Chondrocyte (in vitro differentiated cells): ENCODE results near the gene BARX2. TPM values are rescaled to one million over a fixed set of nuclear protein-coding genes. Genes with fewer than 3 reads are reported as not detected.

Experiments used
- DNase-seq: peaks from one replicate; pipeline ENCODE4 v3.0.0; 2021; ENCODE audit warnings: mixed read lengths, low spot score
- H3K27ac Mint-ChIP-seq: one replicate; pipeline ENCODE4 v1.8.0; 2021; ENCODE audit warnings: mild to moderate bottlenecking, moderate library complexity, mixed read lengths; ENCODE audit not compliant: unreplicated experiment
- H3K27me3 Mint-ChIP-seq: 2 replicates; pipeline ENCODE4 v1.8.0; 2021; ENCODE audit warnings: low read depth, mixed read lengths
- H3K36me3 Mint-ChIP-seq: 2 replicates; pipeline ENCODE4 v1.8.0; 2021; ENCODE audit warnings: low read depth, mixed read lengths
- H3K4me1 Mint-ChIP-seq: 2 replicates; pipeline ENCODE4 v1.8.0; 2021; ENCODE audit warnings: low read depth, mild to moderate bottlenecking, mixed read lengths
- H3K4me3 Mint-ChIP-seq: one replicate; pipeline ENCODE4 v1.8.0; 2021; ENCODE audit warnings: mild to moderate bottlenecking, moderate library complexity, mixed read lengths; ENCODE audit not compliant: unreplicated experiment
- H3K9me3 Mint-ChIP-seq: 2 replicates; pipeline ENCODE4 v1.8.0; 2021; ENCODE audit warnings: low read depth, mixed read lengths
- CTCF ChIP-seq: fragments of 200-600 bp; sonication (generic); IDR thresholded peaks from 2 replicates; pipeline ENCODE4 v1.5.0; 2021; ENCODE audit warnings: antibody characterized with exemption, mild to moderate bottlenecking, moderate library complexity
- total RNA-seq: library from RNA; stranded (reverse); gene quantifications from 3 replicates; pipeline ENCODE4 v1.2.1, GENCODE V29; 2021

The BARX2 gene
- total RNA-seq, 1 donor from 2014 or later = not detected

- Mint-ChIP-seq H3K4me1 (no peaks in the 10 kb centered on the region), H3K36me3 (no peaks in the 10 kb centered on the region), H3K27me3 (peaks cover 6% of the 10 kb centered on the region), H3K9me3 (peaks cover 2% of the 10 kb centered on the region), H3K4me3 (no peak overlapping the region), H3K27ac (no peak overlapping the region)
- no peak for TF ChIP-seq CTCF
- DNase-seq = no peak
These were observed 43.7 kb downstream of the BARX2 start for GRCh38 chr11:129419386-129419785.

GRCh38 chr11:129423426-129423825 lies 47.8 kb downstream of the BARX2 start:
- no peaks in the 10 kb centered on the region for H3K4me1 Mint-ChIP-seq
- no peaks in the 10 kb centered on the region for H3K36me3 Mint-ChIP-seq
- peaks cover 20% of the 10 kb centered on the region for H3K27me3 Mint-ChIP-seq
- no peak for TF ChIP-seq CTCF
- H3K4me3 Mint-ChIP-seq = no peak overlapping the region
- no peak overlapping the region for H3K27ac Mint-ChIP-seq
- peaks cover 2% of the 10 kb centered on the region for H3K9me3 Mint-ChIP-seq
- DNase-seq = no peak

- TF ChIP-seq CTCF = no peak
- no peak for DNase-seq
- no peak overlapping the region for H3K27ac Mint-ChIP-seq
These were observed 49.6 kb downstream of the BARX2 start for GRCh38 chr11:129425214-129425613.

GRCh38 chr11:129426038-129426437 lies 50.4 kb downstream of the BARX2 start:
- no peak for DNase-seq
- no peak overlapping the region for H3K4me3 Mint-ChIP-seq
- H3K27ac Mint-ChIP-seq = no peak overlapping the region
- TF ChIP-seq CTCF = no peak
- peaks cover 18% of the 10 kb centered on the region for H3K27me3 Mint-ChIP-seq
- no peaks in the 10 kb centered on the region for H3K4me1 Mint-ChIP-seq
- H3K9me3 Mint-ChIP-seq = peaks cover 8% of the 10 kb centered on the region
- H3K36me3 Mint-ChIP-seq = no peaks in the 10 kb centered on the region

More at GRCh38 chr11:129425214-129425613, 49.6 kb downstream of the BARX2 start:
- Mint-ChIP-seq H3K4me1 (no peaks in the 10 kb centered on the region), H3K9me3 (peaks cover 2% of the 10 kb centered on the region), H3K27me3 (peaks cover 18% of the 10 kb centered on the region), H3K4me3 (no peak overlapping the region), H3K36me3 (no peaks in the 10 kb centered on the region)

DNA sequence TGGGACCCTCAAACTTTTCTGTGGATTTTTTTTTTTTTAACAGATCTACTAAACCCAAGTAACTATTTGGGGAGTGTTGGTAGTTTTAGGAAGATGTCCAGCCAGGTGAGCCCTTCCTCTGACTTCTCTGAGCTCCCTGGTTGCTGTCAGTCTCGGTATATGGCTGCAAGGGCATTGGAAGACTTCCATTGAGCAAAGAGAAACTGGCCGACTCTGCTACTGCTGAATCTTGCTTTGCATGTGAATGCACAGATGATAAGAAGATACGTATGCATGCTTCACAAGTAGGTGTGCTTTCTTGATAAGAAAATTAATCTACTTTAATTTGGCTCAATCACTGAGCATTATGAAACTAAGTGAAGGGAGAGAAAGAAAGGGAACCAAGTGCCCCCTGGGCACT lies 51.1 kb downstream of the BARX2 start:
- no peaks in the 10 kb centered on the region for H3K4me1 Mint-ChIP-seq
- peaks cover 12% of the 10 kb centered on the region for H3K9me3 Mint-ChIP-seq
- H3K36me3 Mint-ChIP-seq = no peaks in the 10 kb centered on the region
- H3K27me3 Mint-ChIP-seq = peaks cover 18% of the 10 kb centered on the region
- no peak for DNase-seq
- no peak overlapping the region for H3K27ac Mint-ChIP-seq
- no peak for TF ChIP-seq CTCF
- H3K4me3 Mint-ChIP-seq = no peak overlapping the region
